Prostate gland (tissue), 2 donors: ENCODE results near the gene USP21. TPM values are rescaled to one million over a fixed set of nuclear protein-coding genes. Genes with fewer than 3 reads are reported as not detected.

Experiments used
- DNase-seq: peaks from one replicate; pipeline ENCODE4 v3.0.0-alpha.2; 2019; ENCODE audit warnings: low spot score
- H3K27ac ChIP-seq, 2 donors: fragments of 200-600 bp; sonication (generic); 2 replicates each; pipeline ENCODE4 v1.5.1; 2017 to 2019
- H3K27me3 ChIP-seq: fragments of 200-600 bp; sonication (generic); replicated peaks from 2 replicates; pipeline ENCODE4 v1.5.1; 2019; ENCODE audit not compliant: insufficient read depth
- H3K36me3 ChIP-seq, 2 donors: fragments of 200-600 bp; sonication (generic); 1 replicate in 1 of 2; 2 replicates in 1 of 2; pipeline versions ENCODE4 v1.5.1 to v1.8.1; 2017 to 2019
- H3K4me1 ChIP-seq: fragments of 200-600 bp; sonication (generic); replicated peaks from 2 replicates; pipeline ENCODE4 v1.5.1; 2019
- H3K4me3 ChIP-seq, 2 donors: fragments of 200-600 bp; sonication (generic); 2 replicates each; pipeline ENCODE4 v1.5.1; 2017 to 2019
- H3K9me3 ChIP-seq: fragments of 200-600 bp; sonication (generic); 2 replicates; pipeline ENCODE4 v1.5.1; 2017
- CTCF ChIP-seq, 4 experiments: fragments of 200-600 bp in 2 of 4; fragments of 450-650 bp in 2 of 4; sonication (generic) in 2 of 4; IDR thresholded peaks; 1 replicate in 3 of 4; 2 replicates in 1 of 4; pipeline ENCODE4 v1.5.1; 2016 to 2019; ENCODE audit warnings: antibody characterized with exemption in 4 of 4, mild to moderate bottlenecking in 2 of 4, moderate library complexity in 2 of 4
- POLR2A ChIP-seq: fragments of 450-650 bp; IDR thresholded peaks from one replicate; pipeline ENCODE4 v1.6.1; 2016; ENCODE audit warnings: antibody characterized with exemption, mild to moderate bottlenecking
- POLR2AphosphoS5 ChIP-seq: sonication (generic); formaldehyde crosslinking; IDR thresholded peaks from one replicate; pipeline ENCODE4 v1.6.1; 2017; ENCODE audit warnings: antibody characterized with exemption
- WGBS: methylation state at CpG from one replicate; pipeline ENCODE4 v1.1.5; 2018; 5-methylcytosine and 5-hydroxymethylcytosine counted together
- intact Hi-C: fragments of 100-400 bp; cut with DNase I; formaldehyde crosslinking; loops from one replicate; pipeline ENCODE4 v1.14.2; 2022
- total RNA-seq, 2 donors: library from RNA; depleted of rRNA; stranded (reverse); fragments of >200 nt; gene quantifications; one replicate each; pipeline ENCODE4 v1.1.0, GENCODE V29; 2016

The USP21 gene
- total RNA-seq, 2 donors from 2014 or later, result 28.1 to 32.1 TPM

GRCh38 chr1:161206411-161207140 is 47.3 kb downstream of the USP21 start:
- Histone ChIP-seq H3K4me1 (no peaks in the 10 kb centered on the region), H3K4me3 (no peak overlapping the region), H3K9me3 (no peaks in the 10 kb centered on the region), H3K36me3 (peaks cover 0 to 4% of the 10 kb centered on the region in 2 donors), H3K27ac (peak overlapping the region; percentile 74 to 77), H3K27me3 (no peaks in the 10 kb centered on the region)
- TF ChIP-seq POLR2AphosphoS5, result no peak
- TF ChIP-seq POLR2A, result no peak
- TF ChIP-seq CTCF (IDR thresholded peaks at IDR 0.05), result no peak
- no peak for DNase-seq
- 73% methylated on average over 12 of the region's 12 CpGs for WGBS
- intact Hi-C loops, result no loop called here

GRCh38 chr1:161207173-161207572 is 47.9 kb downstream of the USP21 start:
- Histone ChIP-seq H3K27me3 (no peaks in the 10 kb centered on the region), H3K4me1 (no peaks in the 10 kb centered on the region), H3K27ac (peak overlapping the region; percentile 74 to 77), H3K9me3 (no peaks in the 10 kb centered on the region), H3K36me3 (peaks cover 0 to 8% of the 10 kb centered on the region in 2 donors), H3K4me3 (no peak overlapping the region)
- intact Hi-C loops, result no loop called here
- peak; percentile 43 for DNase-seq
- TF ChIP-seq POLR2A, result no peak
- no peak for TF ChIP-seq CTCF (IDR thresholded peaks at IDR 0.05)
- TF ChIP-seq POLR2AphosphoS5, result peak; percentile 87
- 61% methylated on average over 8 of the region's 8 CpGs for WGBS

DNA sequence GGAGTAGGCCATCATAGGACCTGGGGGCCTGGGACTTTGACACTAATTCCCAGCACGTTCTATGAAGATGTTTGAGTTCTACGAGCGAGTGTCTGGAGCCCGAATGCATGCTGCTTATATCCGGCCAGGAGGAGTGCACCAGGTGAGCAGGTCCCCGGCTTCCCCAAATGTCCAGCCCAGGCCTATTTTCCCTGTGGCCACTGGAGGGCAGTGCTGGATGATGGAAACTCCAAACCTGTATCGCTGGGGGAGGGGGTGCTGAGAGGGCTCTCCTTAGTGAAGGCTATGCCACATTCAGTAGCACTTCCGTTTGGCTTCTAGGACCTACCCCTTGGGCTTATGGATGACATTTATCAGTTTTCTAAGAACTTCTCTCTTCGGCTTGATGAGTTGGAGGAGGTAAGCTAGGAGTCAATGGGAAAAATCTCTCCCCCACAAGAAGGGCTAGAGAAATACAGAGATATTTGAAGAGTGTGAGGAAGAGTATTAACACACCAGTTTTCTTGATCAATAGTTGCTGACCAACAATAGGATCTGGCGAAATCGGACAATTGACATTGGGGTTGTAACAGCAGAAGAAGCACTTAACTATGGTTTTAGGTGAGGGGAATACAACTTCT is 50.6 kb downstream of the USP21 start:
- Histone ChIP-seq H3K4me3 (no peak overlapping the region), H3K9me3 (no peaks in the 10 kb centered on the region), H3K4me1 (no peaks in the 10 kb centered on the region), H3K27me3 (no peaks in the 10 kb centered on the region), H3K27ac (peak overlapping the region in 1 of 2 donors; percentile 5), H3K36me3 (peaks cover 8 to 26% of the 10 kb centered on the region in 2 donors)
- peak; percentile 33 for TF ChIP-seq POLR2AphosphoS5
- peak; percentile 63 to 91 (median 76) for TF ChIP-seq CTCF (IDR thresholded peaks at IDR 0.05)
- no peak for TF ChIP-seq POLR2A
- intact Hi-C loops, result no loop called here
- whole genome bisulfite sequencing, result 35% methylated on average over 11 of the region's 11 CpGs
- peak; percentile 52 for DNase-seq

DNA sequence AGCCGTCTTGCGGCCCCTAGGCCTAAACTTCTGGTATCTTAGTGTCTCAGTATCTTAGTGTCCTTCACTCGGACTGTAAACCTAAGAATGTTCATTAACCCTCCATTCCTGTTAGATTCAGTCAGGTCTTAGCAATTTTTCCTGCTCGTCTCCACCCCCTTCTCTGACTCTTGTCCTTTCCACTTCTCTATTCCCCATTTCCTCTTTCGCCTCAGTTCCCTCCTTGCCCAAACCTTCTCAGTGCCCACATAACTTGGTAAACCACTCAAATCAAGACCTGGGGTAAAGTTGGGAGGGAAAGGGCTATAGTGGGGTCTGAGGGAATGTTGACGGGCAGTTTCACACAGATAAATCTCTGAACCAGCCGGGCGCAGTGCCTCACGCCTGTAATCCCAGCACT is 55.1 kb downstream of the USP21 start:
- Histone ChIP-seq H3K36me3 (peaks cover 8 to 22% of the 10 kb centered on the region in 2 donors), H3K4me3 (no peak overlapping the region), H3K9me3 (no peaks in the 10 kb centered on the region), H3K27me3 (no peaks in the 10 kb centered on the region), H3K4me1 (no peaks in the 10 kb centered on the region), H3K27ac (no peak overlapping the region)
- intact Hi-C loops, result no loop called here
- no peak for TF ChIP-seq POLR2A
- no peak for TF ChIP-seq CTCF (IDR thresholded peaks at IDR 0.05)
- TF ChIP-seq POLR2AphosphoS5, result no peak
- 91% methylated on average over 9 of the region's 9 CpGs for WGBS
- DNase-seq, result no peak

DNA sequence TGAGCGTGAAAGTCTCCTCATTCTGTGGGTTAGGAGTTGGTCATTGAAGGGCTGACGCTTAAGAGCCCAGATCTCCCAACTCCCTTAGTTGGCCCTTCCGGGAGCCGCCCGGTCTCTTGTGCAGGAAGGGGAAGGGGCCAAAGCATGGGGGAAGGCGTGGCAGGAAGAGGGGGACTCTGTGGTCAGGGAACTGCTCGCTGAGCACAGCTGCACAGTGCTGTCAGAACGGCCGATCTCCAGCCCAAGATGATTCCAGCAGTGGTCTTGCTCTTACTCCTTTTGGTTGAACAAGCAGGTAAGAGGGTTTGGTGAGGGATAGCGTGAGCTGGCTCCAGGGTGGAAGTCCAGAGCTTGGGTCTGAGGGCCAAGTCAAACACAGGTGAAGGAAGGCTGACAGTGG is 55.8 kb downstream of the USP21 start, which contains the start of gene FCER1G:
Gene FCER1G, plus strand, starts transcription at position 220 of the 400 bp plus-strand sequence. Its CDS starts 27 bp downstream, at position 247.
- no peak within 1 kb of the TSS for H3K4me3 ChIP-seq
- peaks cover 8 to 22% of the 10 kb centered on the region in 2 donors for H3K36me3 ChIP-seq
- no peak for DNase-seq
- 75% methylated on average over 10 of the region's 10 CpGs for WGBS
- H3K27me3 ChIP-seq, result no peaks in the 10 kb centered on the region
- no peaks in the 10 kb centered on the region for H3K4me1 ChIP-seq
- no peak within 1 kb of the TSS for H3K27ac ChIP-seq
- TF ChIP-seq CTCF (IDR thresholded peaks at IDR 0.05), result no peak
- no peak for TF ChIP-seq POLR2A
- TF ChIP-seq POLR2AphosphoS5, result no peak
- no peaks in the 10 kb centered on the region for H3K9me3 ChIP-seq
- intact Hi-C loops, result no loop called here
